ENCODE measurements around the gene CDC7.

The CDC7 gene

DNA sequence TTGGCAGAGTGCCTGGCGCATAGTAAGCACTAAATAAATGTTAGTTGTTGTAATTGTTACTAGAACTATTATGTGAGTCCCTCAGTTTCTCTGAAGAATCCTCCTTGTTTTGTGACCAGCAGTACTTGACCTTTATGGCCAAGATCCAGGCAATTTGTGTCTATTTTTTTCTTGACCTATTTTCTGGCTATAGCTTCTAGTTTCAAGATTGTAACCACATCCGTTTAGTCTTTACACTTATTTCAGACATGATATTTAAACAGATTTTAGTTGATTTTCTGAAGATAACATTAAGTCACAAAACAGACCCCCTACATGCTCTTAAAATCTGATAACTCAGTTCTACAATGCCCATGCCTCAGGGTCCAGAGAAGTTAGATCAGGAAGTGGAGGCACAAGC lies 50.3 kb downstream of the CDC7 start:
- DNase-seq: no peak

DNA sequence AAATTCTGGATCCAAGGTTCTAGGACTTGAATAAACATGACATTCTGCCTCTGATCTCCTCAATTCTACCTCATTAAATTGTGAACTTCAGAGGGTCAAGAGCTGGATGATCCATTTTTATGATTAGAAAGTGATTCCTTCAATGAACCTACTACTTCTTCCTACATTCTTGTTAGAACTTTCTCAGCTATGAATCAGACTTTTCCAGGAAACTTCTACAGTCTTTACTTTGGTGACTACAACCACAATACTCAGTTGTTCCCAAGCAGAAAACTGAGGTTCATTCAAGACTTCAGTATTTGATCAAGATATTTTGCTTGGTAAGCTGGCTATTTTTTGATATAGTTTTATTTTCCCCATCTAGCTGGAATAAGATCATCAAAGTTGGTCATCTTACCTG lies 51.4 kb downstream of the CDC7 start:
- no peak for DNase-seq

DNA sequence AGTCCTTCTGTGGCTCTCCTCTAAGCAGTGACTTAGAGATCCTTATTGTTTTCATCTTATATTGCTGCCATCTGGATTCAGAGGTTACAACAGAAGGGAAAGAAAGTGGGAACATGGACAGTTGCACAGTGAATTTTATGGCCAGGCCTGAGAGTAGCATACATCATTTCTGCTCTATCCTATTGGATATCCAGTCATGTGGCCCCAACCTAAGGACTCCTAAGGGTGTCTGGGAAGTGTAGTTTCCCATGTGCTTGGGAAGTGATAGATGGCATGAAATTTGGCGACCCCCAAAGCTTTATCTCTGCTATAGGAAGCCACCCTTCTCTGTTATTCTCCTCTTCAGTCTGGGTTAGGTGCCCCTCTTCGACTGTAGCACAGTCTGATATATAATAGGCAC lies 51.9 kb downstream of the CDC7 start:
- no peak for DNase-seq

DNA sequence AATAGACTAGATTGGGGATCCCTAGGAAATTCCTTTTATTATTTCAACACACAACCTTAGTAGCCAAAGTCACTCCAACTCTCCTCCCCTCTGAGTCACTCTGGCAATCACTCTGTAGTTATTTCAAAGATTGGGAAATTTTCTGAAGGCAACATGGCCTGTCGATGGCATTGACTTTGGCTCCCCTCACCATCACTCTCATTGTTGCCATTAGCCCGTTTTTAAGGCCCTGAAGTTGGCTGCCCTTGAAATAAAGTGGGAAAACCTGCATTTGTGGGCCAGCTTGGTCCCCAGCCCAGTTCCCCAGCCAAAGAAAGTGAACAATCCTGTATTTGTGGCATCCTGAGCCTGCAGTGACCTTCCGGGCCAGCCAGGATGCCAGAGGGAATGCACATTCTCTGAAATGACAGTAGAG lies 52.5 kb downstream of the CDC7 start:
- DNase-seq: no peak

DNA sequence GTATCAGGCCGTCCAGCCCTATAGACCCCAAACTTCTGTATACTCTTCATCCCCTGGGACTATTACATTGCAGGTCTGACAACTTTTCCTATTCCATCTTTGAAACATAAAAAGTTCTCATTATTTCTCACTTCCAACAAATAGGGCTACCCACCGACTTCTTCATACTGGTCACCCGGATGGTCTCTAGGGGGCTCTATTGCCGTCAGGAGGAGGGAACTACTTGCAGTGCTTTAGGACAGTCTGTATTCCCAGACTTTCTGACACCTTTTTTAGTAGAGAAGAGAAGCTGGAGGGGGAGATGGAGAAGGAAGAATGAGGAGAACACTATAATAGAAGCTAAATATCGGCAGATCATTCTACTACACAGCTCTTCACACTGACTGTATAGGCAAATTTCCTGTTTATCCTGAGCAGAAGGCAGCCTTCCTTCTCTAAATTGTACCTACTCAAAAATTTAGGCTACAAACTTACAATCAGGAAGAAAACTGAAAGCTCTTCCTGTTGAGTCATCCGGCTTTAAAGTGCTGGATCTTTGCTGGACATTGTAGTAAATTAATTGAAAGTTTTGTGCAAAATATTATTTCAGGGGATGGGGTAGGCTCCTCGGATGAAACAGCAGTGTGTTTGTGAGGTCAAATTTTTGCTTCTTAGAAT lies 54.6 kb downstream of the CDC7 start:
- no peak for DNase-seq

DNA sequence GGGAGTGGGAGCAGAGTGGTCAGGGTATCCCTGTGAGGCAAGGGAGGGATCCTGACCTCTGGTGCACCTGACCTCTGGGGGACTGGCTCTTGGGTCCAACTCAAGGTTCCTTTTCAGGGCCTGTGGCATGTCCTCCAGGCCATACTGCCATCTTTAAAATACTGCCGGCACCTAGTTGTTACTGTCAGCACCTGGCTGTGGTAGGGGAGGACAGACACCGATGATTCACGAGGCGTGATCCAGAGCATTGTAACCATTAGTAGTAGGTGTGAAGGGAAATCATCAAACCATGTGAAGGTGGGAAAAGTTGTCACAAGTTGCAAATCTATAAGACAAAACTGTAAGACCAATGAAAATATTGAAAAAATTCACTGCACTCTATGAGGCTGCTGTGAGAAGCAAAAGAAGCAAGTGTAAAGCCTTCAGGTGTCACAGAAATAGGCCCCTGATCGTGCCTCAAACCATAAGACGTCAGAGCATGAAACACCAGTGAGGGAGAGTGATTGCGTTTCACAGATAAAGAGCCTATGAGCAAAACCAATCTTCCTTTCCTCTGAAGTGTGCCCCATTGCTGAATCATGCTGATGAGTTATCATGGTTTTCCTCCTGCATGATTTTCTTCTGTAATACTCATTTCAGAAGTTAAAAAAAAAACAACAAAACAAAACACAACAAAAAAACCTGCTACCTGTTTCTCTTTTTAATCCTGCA lies 55.3 kb downstream of the CDC7 start:
- peak; percentile 75 for DNase-seq

DNA sequence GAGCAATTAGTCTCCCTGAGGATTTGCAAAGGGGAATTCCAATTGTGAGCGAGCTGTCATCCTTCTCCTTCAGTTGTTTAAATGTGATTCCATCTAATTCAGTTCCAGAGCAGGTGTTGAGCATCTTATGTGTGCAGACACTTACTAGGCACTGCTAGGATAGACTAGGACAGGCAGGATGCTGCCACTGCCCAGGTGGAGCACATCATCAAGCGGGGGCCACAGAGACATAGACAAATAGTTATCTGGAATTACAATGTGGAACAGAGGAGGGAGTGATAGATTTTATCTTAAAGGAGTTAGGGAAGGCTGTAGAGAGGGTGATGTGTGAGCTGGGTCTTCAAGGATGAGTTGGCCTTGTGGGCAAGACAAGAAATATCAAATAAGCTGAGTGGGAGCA lies 55.9 kb downstream of the CDC7 start:
- DNase-seq: no peak

DNA sequence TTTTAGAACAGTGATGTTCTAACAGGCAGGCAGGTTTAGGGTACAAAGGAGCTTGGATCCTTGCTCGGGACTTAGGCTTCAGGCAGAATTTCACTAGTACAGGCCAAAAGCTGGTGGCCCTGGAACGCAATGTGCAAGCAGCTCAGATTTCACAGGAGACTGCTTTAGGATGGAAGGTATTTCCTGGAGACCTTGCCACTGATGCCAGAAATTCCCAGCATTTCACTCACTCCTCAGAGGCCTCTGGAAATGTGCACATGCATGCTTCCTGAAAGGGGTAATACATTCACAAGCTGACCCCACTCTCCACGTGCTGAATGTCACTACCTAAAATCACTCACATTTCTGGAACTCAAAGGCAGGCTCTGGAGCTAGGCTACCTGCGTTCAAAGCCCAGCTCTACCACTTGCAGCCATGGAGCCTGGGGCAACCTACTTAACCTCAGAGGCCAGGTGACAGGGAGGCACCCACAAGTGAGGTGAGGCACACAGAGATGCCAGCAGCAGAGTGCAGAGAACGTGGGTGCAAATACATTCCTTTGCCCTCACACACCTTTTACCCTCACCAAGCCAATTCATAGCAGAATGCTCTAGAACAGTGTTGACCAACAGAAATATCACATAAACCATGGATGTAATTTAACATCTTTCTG lies 56.5 kb downstream of the CDC7 start:
- DNase-seq: no peak

DNA sequence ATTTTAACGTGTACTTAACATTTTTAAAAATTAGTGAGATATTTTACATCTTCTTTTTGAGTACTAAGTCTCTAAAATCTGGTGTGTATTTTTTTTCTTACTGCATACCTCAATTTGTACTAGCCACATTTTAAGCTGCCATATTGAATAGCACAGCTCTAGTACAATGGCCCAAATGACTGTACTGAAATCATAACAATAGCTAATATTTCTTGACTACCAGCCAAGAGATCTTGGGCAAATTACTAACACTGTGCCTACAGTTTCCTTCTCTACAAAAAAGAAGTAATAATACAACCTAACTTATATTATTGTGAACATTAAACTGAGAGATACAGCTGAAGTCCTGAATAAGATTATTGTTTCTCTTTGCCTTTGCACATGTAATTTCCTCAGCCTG lies 57.2 kb downstream of the CDC7 start:
- no peak for DNase-seq

DNA sequence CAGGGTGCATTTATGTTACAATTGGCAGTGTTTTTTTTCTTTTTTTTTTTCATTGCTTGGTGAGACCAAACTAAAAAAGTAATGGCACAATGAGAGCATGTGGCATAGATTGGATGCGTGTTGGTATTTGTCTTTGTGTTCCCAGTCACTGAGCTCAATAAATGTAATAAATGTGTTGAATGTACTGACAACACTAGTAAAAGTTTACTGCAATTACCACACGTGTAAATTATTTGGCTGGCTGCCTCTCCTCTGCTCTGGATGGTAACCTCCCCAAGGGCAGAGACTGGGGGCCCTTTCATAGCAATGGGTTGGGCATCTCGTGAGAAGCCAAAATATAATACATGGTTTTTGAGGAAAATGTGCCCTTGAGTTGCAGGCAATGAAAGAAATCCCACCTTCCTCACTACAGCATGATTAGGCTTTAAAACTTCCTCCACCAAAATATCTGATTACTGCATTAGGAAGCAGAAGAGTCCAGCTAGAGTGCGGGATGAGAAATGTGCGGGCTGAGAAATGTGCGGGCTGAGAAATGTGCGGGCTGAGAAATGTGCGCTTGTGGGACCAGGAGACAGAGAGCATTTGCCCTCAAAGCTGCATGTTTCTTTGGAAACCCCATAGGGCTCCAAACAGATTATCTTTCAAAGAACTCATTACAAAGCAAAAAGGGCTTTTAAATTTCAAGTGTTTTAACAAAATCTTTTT lies 58.5 kb downstream of the CDC7 start:
- DNase-seq: no peak

DNA sequence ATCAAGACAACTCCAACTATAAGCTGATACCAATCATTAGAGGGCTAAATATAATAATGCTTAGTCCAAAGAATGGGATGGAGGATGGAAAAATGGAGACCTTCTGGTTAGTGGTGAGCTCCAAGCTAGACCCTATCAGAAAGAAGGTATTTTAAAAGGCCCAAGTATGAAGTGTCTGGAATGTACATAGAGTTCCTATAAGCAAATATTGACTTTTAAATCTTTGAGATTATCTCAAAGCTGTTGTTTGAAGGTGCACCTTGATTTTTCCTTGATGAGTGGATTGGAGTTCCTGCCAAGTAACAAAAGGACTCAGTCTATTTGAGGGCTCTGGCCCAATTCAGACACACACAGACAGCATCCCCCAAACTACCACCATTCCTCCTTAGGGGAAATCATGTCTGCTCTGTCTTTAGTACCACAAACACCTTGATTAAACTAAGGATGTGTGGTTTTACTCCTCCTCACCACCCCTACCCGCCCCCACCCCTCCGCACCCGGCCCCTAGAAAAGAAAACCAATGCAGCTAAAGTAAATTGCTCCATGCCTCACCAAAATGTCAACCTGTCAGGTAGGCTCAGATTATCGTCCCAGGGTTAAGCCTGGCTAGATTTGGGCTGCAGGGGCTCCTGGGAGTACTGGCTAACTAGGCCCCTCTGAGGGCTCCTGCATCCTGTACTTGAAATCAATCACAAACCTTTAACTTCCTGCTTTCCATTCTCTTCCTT lies 59.4 kb downstream of the CDC7 start:
- no peak for DNase-seq

DNA sequence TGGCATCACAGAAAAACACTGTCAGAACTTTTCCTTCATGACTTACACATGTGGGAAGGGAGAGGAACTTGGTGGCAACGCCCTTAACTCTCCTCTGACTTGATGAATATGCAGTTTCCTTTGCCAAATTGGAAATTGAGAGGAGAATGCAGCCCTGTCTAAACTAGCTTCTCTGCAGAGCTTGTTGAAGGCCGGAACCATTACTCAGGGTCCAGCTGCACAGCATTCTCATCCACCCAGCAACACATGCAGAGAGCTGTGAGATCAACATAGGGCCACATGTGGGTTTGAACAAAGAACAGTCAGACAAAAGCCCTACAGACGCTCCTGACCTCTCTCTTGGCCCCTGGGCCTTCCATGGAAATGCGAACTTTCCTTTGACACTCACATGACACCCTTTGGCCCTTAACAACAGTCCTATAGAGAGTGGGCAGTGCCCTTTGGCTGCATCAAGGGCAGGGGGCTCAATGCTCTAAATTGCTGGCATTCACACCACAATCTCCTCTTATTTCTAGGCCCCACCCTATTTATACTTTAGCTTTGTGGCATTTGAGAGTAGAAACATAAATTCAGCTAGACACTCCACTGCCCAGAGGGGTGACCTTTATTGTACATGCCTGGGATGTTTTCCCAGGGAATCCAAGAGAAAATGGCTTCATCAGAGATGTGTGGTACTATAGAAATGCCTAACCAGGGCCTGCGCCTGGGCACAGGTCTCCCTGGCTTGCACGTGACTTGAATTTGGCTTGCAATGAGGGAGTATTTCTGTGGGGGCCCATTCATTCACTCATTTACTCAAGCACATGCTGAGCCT lies 64.4 kb downstream of the CDC7 start:
- DNase-seq: no peak

DNA sequence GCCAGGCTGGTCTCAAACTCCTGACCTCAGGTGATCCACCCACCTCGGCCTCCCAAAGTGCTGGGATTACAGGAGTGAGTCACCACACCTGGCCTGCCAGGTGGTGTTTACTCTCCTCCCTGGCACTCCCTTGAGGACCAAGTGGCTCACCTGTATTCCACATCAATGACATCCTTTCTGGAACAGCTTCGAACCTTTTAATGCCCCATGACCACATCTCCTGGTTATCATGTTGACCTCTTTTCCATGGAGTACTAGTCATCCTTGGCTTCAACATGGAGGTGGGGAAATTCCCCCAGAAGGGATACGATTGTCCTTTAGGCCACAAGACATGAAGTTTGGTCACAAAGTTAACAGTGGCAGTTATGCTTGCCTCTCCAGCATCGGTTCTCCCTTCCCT lies 66.9 kb downstream of the CDC7 start:
- DNase-seq: no peak

DNA sequence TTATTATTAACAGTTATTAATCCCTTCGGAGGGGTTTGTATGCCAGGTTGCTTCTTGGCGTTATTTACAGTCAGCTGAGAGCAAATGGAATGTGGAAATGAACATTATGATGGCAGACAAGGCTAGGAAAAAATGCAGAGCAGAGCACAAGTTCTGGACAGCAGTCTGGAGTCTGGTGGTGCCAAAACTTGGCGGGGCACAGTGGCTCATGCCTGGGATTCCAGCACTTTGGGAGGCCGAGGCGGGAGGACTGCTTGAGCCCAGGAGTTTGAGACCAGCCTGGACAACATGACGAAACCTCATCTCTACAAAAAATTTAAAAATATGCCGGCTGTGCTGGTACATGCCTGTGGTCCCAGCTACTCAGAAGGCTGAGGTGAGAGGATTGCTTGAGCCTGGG lies 67.6 kb downstream of the CDC7 start:
- no peak for DNase-seq

DNA sequence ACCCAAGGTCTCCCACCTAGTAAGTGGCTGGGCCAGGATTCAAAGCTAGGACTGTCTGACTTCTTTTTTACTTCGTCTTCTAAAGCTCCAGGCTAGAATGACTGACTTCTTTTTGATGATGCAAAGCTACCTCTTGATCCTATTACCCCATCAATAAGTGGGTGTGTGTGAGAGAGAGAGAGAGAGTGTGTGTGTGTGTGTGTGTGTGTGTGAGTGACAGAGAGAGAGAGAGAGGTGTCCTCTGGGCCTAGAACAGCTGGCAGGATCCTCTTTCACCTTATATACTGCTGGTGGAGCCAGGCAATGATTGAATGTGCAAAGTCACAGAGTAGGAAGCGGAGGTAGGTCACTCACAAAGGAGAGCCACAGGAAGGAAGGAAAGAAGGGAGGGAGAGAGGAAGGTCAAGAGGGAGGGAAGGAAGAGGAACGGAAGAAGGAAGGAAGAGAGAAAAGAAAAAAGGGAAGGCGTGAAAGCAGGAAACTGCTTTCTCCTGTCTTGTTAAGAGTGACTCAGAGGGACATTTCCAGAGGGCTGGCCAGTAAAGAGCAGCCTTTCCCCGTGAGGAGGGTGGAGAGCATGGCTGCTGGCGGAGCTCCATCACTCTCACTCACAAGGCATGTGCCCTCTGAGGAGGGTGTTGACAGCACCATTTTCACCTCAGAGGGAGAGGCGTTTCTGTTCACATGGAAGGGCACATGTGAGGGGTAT lies 68.9 kb downstream of the CDC7 start:
- no peak for DNase-seq

DNA sequence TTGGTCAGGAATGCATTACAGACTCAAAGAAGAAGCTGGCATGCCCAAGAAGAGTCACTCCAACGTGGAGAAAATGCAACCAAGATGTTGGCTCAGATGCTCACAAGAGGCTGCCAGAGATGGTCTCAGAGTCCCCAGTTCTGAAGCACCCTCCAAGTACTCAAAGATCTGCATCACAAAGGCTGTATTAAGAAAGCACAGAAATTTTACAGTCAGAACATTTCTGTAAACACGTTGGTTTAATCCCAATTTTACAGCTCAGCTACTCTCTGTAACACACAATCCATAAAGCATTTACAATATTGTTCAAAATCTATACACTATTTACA lies 69.4 kb downstream of the CDC7 start:
- DNase-seq: no peak

DNA sequence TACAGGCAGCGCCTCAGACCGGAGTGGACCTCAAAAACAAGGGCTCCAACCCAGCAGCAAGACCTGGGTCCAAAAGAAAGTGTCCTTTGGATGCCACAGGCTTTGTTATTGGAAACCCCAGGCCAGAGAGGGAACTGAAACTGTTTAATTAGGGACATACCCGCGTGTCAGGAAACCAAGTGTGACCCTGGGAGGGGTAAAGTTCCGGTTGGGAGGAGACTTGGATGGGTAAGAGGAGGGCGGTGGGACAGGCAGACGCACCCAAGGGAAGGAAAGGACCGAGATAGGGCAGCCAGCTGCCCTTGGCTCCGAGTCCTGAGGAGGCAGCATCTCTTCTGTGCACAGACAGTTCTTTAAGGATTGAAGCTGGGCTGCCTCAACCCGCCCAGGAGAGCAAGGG lies 71.4 kb downstream of the CDC7 start:
- DNase-seq: no peak

All from stimulated activated CD4-positive, alpha-beta T cell treated with anti-CD3 and anti-CD28 coated beads, Interleukin-4, amount 100 ng/mL, for 24 hours (primary cell).